HFF-Myc (cell line): ENCODE data around the gene PCGF1.
"Not testable (repeated sequence)": the region's sequence is repeated elsewhere in the genome, so short reads cannot be mapped to it uniquely, and the experiment has no call there.

Experiments used
- DNase-seq: peaks from one replicate; pipeline ENCODE4 v3.0.0-alpha.2; 2011; ENCODE audit warnings: low read depth; ENCODE audit errors: extremely low read depth
- H3K4me3 ChIP-seq: replicated peaks from 2 replicates; pipeline ENCODE4 v1.5.1; 2011; ENCODE audit warnings: low read depth, mild to moderate bottlenecking, control low read depth, low read length
- CTCF ChIP-seq: IDR thresholded peaks from 2 replicates; pipeline ENCODE4 v1.5.1; 2012; ENCODE audit warnings: mild to moderate bottlenecking, low read depth, low read length, control low read depth; ENCODE audit errors: missing control alignments

PCGF1 gene

GRCh38 chr2:74462786-74463105 is 44.7 kb downstream of the PCGF1 start:
- no peak overlapping the region for H3K4me3 ChIP-seq
- TF ChIP-seq CTCF, result no peak
- DNase-seq, result no peak

- DNase-seq, result no peak
- no peak overlapping the region for H3K4me3 ChIP-seq
- TF ChIP-seq CTCF, result no peak
These were observed 45.3 kb downstream of the PCGF1 start for GRCh38 chr2:74462054-74462785.

- DNase-seq, result no peak
- TF ChIP-seq CTCF, result peak; percentile 30
- H3K4me3 ChIP-seq, result no peak overlapping the region
These were observed 46.1 kb downstream of the PCGF1 start for GRCh38 chr2:74461187-74462053.

GRCh38 chr2:74460187-74460586 is 47.3 kb downstream of the PCGF1 start:
- not testable (repeated sequence) for DNase-seq, H3K4me3 ChIP-seq

- H3K4me3 ChIP-seq, result peak overlapping the region; percentile 92
- not testable (repeated sequence) for DNase-seq
These were observed 47.9 kb downstream of the PCGF1 start for GRCh38 chr2:74459503-74460118.

- no peak for DNase-seq
- H3K4me3 ChIP-seq, result peak overlapping the region; percentile 92
- no peak for TF ChIP-seq CTCF
These were observed 48.5 kb downstream of the PCGF1 start for GRCh38 chr2:74458938-74459363.

GRCh38 chr2:74458132-74458937 is 49.2 kb downstream of the PCGF1 start, which contains the start of gene WBP1:
Gene WBP1, plus strand, starts transcription at chr2:74458438. Its CDS starts 165 bp downstream, at chr2:74458603.
- TF ChIP-seq CTCF, result no peak
- peak within 1 kb of the TSS; percentile 92 for H3K4me3 ChIP-seq
- DNase-seq, result peak; percentile 100
